Loucy (cell line): ENCODE measurements around the gene KAT2B.
A peak's percentile ranks its signal among the peaks of the same experiment; 100 is the strongest.

Experiments
- H2AFZ ChIP-seq: fragments of 200-600 bp; sonication (generic); 2 replicates; pipeline ENCODE4 v1.6.0; 2016; ENCODE audit warnings: antibody characterized with exemption, mild to moderate bottlenecking, low read length, moderate library complexity
- H3F3A ChIP-seq: fragments of 200-600 bp; 2 replicates; pipeline ENCODE4 v1.6.0; 2016; ENCODE audit warnings: antibody characterized with exemption, low read depth, mild to moderate bottlenecking
- H3K27me3 ChIP-seq: fragments of 200-600 bp; sonication (generic); 2 replicates; pipeline ENCODE4 v1.6.1; 2014; ENCODE audit warnings: low read length, mild to moderate bottlenecking; ENCODE audit not compliant: insufficient read depth, poor library complexity, severe bottlenecking
- H3K36me3 ChIP-seq: fragments of 200-600 bp; sonication (generic); 2 replicates; pipeline ENCODE4 v1.6.1; 2016; ENCODE audit warnings: low read length; ENCODE audit not compliant: insufficient read depth
- H3K4me1 ChIP-seq: fragments of 200-600 bp; sonication (generic); 2 replicates; pipeline ENCODE4 v1.5.1; 2014; ENCODE audit warnings: low read length, mild to moderate bottlenecking; ENCODE audit not compliant: insufficient read depth, poor library complexity, severe bottlenecking
- H3K4me2 ChIP-seq: fragments of 200-600 bp; sonication (generic); 2 replicates; pipeline ENCODE4 v1.6.0; 2014; ENCODE audit warnings: antibody characterized with exemption, low read length, low read depth, mild to moderate bottlenecking; ENCODE audit not compliant: poor library complexity, severe bottlenecking
- H3K4me3 ChIP-seq: fragments of 200-600 bp; sonication (generic); 2 replicates; pipeline ENCODE4 v1.5.1; 2014; ENCODE audit warnings: low read length, mild to moderate bottlenecking, mixed read lengths; ENCODE audit not compliant: poor library complexity, severe bottlenecking
- H3K79me2 ChIP-seq: fragments of 200-600 bp; sonication (generic); 2 replicates; pipeline ENCODE4 v1.6.1; 2014; ENCODE audit warnings: low read length; ENCODE audit not compliant: insufficient read depth
- H3K9ac ChIP-seq: fragments of 200-600 bp; sonication (generic); 2 replicates; pipeline ENCODE4 v1.6.0; 2014; ENCODE audit warnings: mild to moderate bottlenecking, low read depth, low read length, moderate library complexity; ENCODE audit not compliant: poor library complexity, severe bottlenecking
- H3K9me2 ChIP-seq: fragments of 200-600 bp; sonication (generic); replicated peaks from 2 replicates; pipeline ENCODE4 v1.6.1; 2016; ENCODE audit warnings: low read depth, low read length, mixed read lengths
- H3K9me3 ChIP-seq: fragments of 200-600 bp; sonication (generic); 2 replicates; pipeline ENCODE4 v1.6.1; 2014; ENCODE audit warnings: mild to moderate bottlenecking, antibody characterized with exemption, low read length, low read depth; ENCODE audit not compliant: insufficient read depth
- H4K20me1 ChIP-seq: fragments of 200-600 bp; sonication (generic); 2 replicates; pipeline ENCODE4 v1.6.0; 2014; ENCODE audit warnings: antibody characterized with exemption, low read length, mild to moderate bottlenecking; ENCODE audit not compliant: insufficient read depth, poor library complexity, severe bottlenecking
- EZH2phosphoT487 ChIP-seq: fragments of 200-600 bp; IDR thresholded peaks from 2 replicates; pipeline ENCODE4 v1.6.1; 2018; ENCODE audit warnings: antibody characterized with exemption, mild to moderate bottlenecking, moderate library complexity, borderline replicate concordance
- TF ChIP-seq, protein P1 (sequence below): fragments of 200-600 bp; sonication (generic); conservative IDR thresholded peaks from 2 replicates; pipeline ENCODE4 v1.5.1; 2014; ENCODE audit warnings: mild to moderate bottlenecking, antibody characterized with exemption, low read length

Gene KAT2B

DNA sequence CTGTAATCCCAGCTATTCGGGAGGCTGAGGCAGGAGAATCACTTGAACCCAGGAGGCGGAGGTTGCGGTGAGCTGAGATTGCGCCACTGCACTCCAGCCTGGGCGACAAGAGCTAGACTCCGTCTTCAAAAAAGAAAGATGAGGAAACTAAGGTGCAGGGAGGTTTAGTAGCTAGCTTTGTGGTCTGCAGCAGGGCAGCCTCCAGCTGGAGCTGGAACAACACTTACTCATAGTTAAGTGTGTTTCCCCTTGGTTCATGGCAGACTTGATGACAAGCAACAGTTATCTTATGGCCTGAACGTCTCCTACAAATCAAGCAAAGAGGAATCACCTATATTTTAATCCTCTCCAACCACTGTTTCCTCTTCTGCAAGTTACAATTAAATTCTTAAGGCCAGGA lies 12.6 kb downstream of the KAT2B start:
- peaks cover 33% of the 10 kb centered on the region for H3K4me1 ChIP-seq
- H3K9me3 ChIP-seq, result no peaks in the 10 kb centered on the region
- no peaks in the 10 kb centered on the region for H3K27me3 ChIP-seq
- H3K9me2 ChIP-seq, result no peaks in the 10 kb centered on the region
- peaks cover 36% of the 10 kb centered on the region for H3K79me2 ChIP-seq
- H2AFZ ChIP-seq, result no peak overlapping the region
- TF ChIP-seq, protein P1, sequence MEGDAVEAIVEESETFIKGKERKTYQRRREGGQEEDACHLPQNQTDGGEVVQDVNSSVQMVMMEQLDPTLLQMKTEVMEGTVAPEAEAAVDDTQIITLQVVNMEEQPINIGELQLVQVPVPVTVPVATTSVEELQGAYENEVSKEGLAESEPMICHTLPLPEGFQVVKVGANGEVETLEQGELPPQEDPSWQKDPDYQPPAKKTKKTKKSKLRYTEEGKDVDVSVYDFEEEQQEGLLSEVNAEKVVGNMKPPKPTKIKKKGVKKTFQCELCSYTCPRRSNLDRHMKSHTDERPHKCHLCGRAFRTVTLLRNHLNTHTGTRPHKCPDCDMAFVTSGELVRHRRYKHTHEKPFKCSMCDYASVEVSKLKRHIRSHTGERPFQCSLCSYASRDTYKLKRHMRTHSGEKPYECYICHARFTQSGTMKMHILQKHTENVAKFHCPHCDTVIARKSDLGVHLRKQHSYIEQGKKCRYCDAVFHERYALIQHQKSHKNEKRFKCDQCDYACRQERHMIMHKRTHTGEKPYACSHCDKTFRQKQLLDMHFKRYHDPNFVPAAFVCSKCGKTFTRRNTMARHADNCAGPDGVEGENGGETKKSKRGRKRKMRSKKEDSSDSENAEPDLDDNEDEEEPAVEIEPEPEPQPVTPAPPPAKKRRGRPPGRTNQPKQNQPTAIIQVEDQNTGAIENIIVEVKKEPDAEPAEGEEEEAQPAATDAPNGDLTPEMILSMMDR, result no peak
- no peaks in the 10 kb centered on the region; the same call in 1 of the 2 replicates for H3F3A ChIP-seq
- H3K36me3 ChIP-seq, result no peaks in the 10 kb centered on the region
- no peak overlapping the region for H3K4me2 ChIP-seq
- no peak overlapping the region for H3K9ac ChIP-seq
- no peak overlapping the region for H3K4me3 ChIP-seq
- H4K20me1 ChIP-seq, result peaks cover 5% of the 10 kb centered on the region

DNA sequence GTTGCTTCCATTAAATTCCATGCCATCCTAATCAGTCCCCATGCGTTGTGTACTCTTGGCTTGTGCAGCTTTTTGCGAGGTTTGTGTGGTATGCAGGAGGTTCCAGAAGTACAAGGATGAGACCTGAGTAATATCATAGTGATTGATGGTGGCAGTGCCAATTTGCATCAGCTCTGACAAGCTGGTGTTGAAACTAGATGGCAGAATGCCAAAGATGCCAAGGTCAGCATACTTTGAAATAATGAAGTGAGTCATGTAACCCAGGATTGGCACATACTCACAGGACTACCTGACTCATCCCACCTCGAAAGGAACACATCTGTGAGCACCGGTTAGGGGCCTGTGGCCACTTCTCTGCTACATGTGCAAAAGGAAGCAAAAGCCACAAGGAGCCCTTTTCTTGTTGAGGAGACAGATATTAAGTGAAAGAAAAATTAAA lies 14.3 kb downstream of the KAT2B start:
- Histone ChIP-seq H3K36me3 (no peaks in the 10 kb centered on the region), H3K9me2 (no peaks in the 10 kb centered on the region), H3K27me3 (no peaks in the 10 kb centered on the region), H3K9me3 (no peaks in the 10 kb centered on the region), H3K4me2 (peak overlapping the region; percentile 42), H2AFZ (no peak overlapping the region), H3K9ac (no peak overlapping the region), H3F3A (no peaks in the 10 kb centered on the region; the same call in 1 of the 2 replicates), H3K4me1 (peaks cover 27% of the 10 kb centered on the region), H4K20me1 (peaks cover 5% of the 10 kb centered on the region), H3K4me3 (peak overlapping the region; percentile 8), H3K79me2 (peaks cover 28% of the 10 kb centered on the region)
- TF ChIP-seq, protein P1, result no peak
- no peak for TF ChIP-seq EZH2phosphoT487

- Histone ChIP-seq H3F3A (no peaks in the 10 kb centered on the region; the same call in 1 of the 2 replicates), H3K4me1 (peaks cover 27% of the 10 kb centered on the region), H4K20me1 (peaks cover 5% of the 10 kb centered on the region), H3K4me2 (peak overlapping the region; percentile 42), H3K27me3 (no peaks in the 10 kb centered on the region), H3K36me3 (no peaks in the 10 kb centered on the region), H3K9me2 (no peaks in the 10 kb centered on the region), H3K4me3 (peak overlapping the region; percentile 8), H3K79me2 (peaks cover 31% of the 10 kb centered on the region), H2AFZ (no peak overlapping the region), H3K9ac (no peak overlapping the region), H3K9me3 (no peaks in the 10 kb centered on the region)
- TF ChIP-seq EZH2phosphoT487, result no peak
- TF ChIP-seq, protein P1, result no peak
These were observed 15.0 kb downstream of the KAT2B start for GRCh38 chr3:20055020-20055775.
